H9 (cell line): ENCODE results near the gene MAGI3. TPM values are rescaled to one million over a fixed set of nuclear protein-coding genes. Genes with fewer than 3 reads are reported as not detected.

ENCODE experiments used
- DNase-seq: peaks from one replicate; pipeline ENCODE4 v3.0.0-alpha.2; 2017
- H2AFZ ChIP-seq: one replicate; pipeline ENCODE4 v1.6.1; 2013; ENCODE audit warnings: mild to moderate bottlenecking, low read length, control low read depth, moderate library complexity
- H2AK5ac ChIP-seq: 2 replicates; pipeline ENCODE4 v1.6.1; 2013; ENCODE audit warnings: low read length, control low read depth, mixed read lengths; ENCODE audit not compliant: insufficient read length
- H2BK120ac ChIP-seq: one replicate; pipeline ENCODE4 v1.6.1; 2013; ENCODE audit warnings: low read depth, mild to moderate bottlenecking, low read length, control low read depth, inconsistent platforms; ENCODE audit not compliant: poor library complexity, severe bottlenecking
- H2BK12ac ChIP-seq: 2 replicates; pipeline ENCODE4 v1.6.1; 2013; ENCODE audit warnings: low read length, control low read depth, mixed read lengths, low read depth; ENCODE audit not compliant: insufficient read length
- H2BK15ac ChIP-seq: 2 replicates; pipeline ENCODE4 v1.6.1; 2013; ENCODE audit warnings: low read depth, low read length, control low read depth
- H2BK20ac ChIP-seq: one replicate; pipeline ENCODE4 v1.6.1; 2013; ENCODE audit warnings: low read depth, mild to moderate bottlenecking, low read length, control low read depth, inconsistent platforms; ENCODE audit not compliant: poor library complexity, severe bottlenecking
- H2BK5ac ChIP-seq: 2 replicates; pipeline ENCODE4 v1.6.1; 2013; ENCODE audit warnings: low read length, control low read depth, mixed read lengths; ENCODE audit not compliant: insufficient read length
- H3K14ac ChIP-seq: 2 replicates; pipeline ENCODE4 v1.6.1; 2013; ENCODE audit warnings: low read length, control low read depth; ENCODE audit not compliant: insufficient read depth
- H3K18ac ChIP-seq: 2 replicates; pipeline ENCODE4 v1.6.1; 2013; ENCODE audit warnings: low read depth, mild to moderate bottlenecking, mixed read lengths, low read length, control low read depth; ENCODE audit not compliant: insufficient read length
- H3K23ac ChIP-seq: 2 replicates; pipeline ENCODE4 v1.6.1; 2013; ENCODE audit warnings: low read length, control low read depth, mixed read lengths, low read depth; ENCODE audit not compliant: insufficient read length
- H3K23me2 ChIP-seq: 2 replicates; pipeline ENCODE4 v1.6.1; 2013; ENCODE audit warnings: low read depth, mild to moderate bottlenecking, mixed read lengths, low read length, control low read depth; ENCODE audit not compliant: insufficient read length, poor library complexity, severe bottlenecking
- H3K27ac ChIP-seq: 2 replicates; pipeline ENCODE4 v1.5.1; 2013; ENCODE audit warnings: low read length, control low read depth, mixed read lengths, low read depth; ENCODE audit not compliant: insufficient read length
- H3K27me3 ChIP-seq: 2 replicates; pipeline ENCODE4 v1.6.1; 2013; ENCODE audit warnings: low read length, control low read depth, inconsistent platforms; ENCODE audit not compliant: insufficient read depth
- H3K4ac ChIP-seq: 2 replicates; pipeline ENCODE4 v1.6.1; 2013; ENCODE audit warnings: low read depth, mild to moderate bottlenecking, control low read depth, inconsistent platforms, low read length, moderate library complexity
- H3K4me1 ChIP-seq: 2 replicates; pipeline ENCODE4 v1.6.1; 2013; ENCODE audit warnings: low read length, control low read depth, inconsistent platforms; ENCODE audit not compliant: insufficient read depth
- H3K4me2 ChIP-seq: 2 replicates; pipeline ENCODE4 v1.6.1; 2013; ENCODE audit warnings: low read length, control low read depth, mixed read lengths; ENCODE audit not compliant: insufficient read length, insufficient read depth
- H3K56ac ChIP-seq: 2 replicates; pipeline ENCODE4 v1.6.1; 2013; ENCODE audit warnings: low read depth, mild to moderate bottlenecking, mixed read lengths, low read length, control low read depth; ENCODE audit not compliant: insufficient read length
- H3K79me1 ChIP-seq: 2 replicates; pipeline ENCODE4 v1.6.1; 2013; ENCODE audit warnings: low read depth, mild to moderate bottlenecking, moderate library complexity, low read length, control low read depth, inconsistent platforms; ENCODE audit not compliant: insufficient read depth, poor library complexity, severe bottlenecking
- H3K79me2 ChIP-seq: 2 replicates; pipeline ENCODE4 v1.6.1; 2013; ENCODE audit warnings: low read length, control low read depth, inconsistent platforms; ENCODE audit not compliant: insufficient read depth
- H3K9ac ChIP-seq: 2 replicates; pipeline ENCODE4 v1.6.1; 2013; ENCODE audit warnings: low read length, control low read depth, mixed read lengths; ENCODE audit not compliant: insufficient read length; ENCODE audit errors: extremely low read depth
- H3K9me3 ChIP-seq: one replicate; pipeline ENCODE4 v1.6.1; 2013; ENCODE audit warnings: low read depth, low read length, inconsistent platforms; ENCODE audit not compliant: control insufficient read depth
- H3T11ph ChIP-seq: one replicate; pipeline ENCODE4 v1.6.1; 2013; ENCODE audit warnings: mild to moderate bottlenecking, low read length, control low read depth, inconsistent platforms
- H4K20me1 ChIP-seq: one replicate; pipeline ENCODE4 v1.6.1; 2013; ENCODE audit not compliant: control insufficient read depth, insufficient read length, insufficient read depth
- H4K5ac ChIP-seq: 2 replicates; pipeline ENCODE4 v1.6.1; 2013; ENCODE audit warnings: low read depth, mild to moderate bottlenecking, mixed read lengths, low read length, control low read depth; ENCODE audit not compliant: insufficient read length
- H4K8ac ChIP-seq: replicated peaks from 2 replicates; pipeline ENCODE4 v1.6.1; 2013; ENCODE audit warnings: low read length, control low read depth, mixed read lengths, low read depth; ENCODE audit not compliant: insufficient read length
- H4K91ac ChIP-seq: 2 replicates; pipeline ENCODE4 v1.6.1; 2013; ENCODE audit warnings: low read depth, mild to moderate bottlenecking, moderate library complexity, mixed read lengths, low read length, control low read depth; ENCODE audit not compliant: insufficient read length
- H3K27ac Mint-ChIP-seq, 3 experiments: 2 replicates in 2 of 3; 3 replicates in 1 of 3; pipeline ENCODE4 v1.8.0; 2020 to 2021; ENCODE audit warnings: mixed read lengths in 3 of 3, mild to moderate bottlenecking in 1 of 3, moderate library complexity in 1 of 3
- H3K27me3 Mint-ChIP-seq: 2 replicates; pipeline ENCODE4 v1.8.0; 2021; ENCODE audit warnings: low read depth, mild to moderate bottlenecking, moderate library complexity, mixed read lengths
- H3K36me3 Mint-ChIP-seq, 3 experiments: 2 replicates in 2 of 3; 3 replicates in 1 of 3; pipeline ENCODE4 v1.8.0; 2020 to 2021; ENCODE audit warnings: low read depth in 3 of 3, mixed read lengths in 3 of 3; ENCODE audit not compliant: insufficient read depth in 1 of 3
- H3K4me1 Mint-ChIP-seq, 2 experiments: 2 replicates each; pipeline ENCODE4 v1.8.0; 2020; ENCODE audit warnings: mixed read lengths in 2 of 2
- H3K4me3 Mint-ChIP-seq, 2 experiments: 2 replicates in 1 of 2; 3 replicates in 1 of 2; pipeline ENCODE4 v1.8.0; 2020 to 2021; ENCODE audit warnings: mild to moderate bottlenecking in 2 of 2, mixed read lengths in 2 of 2, moderate library complexity in 1 of 2
- H3K9me3 Mint-ChIP-seq, 2 experiments: 2 replicates in 1 of 2; 3 replicates in 1 of 2; pipeline ENCODE4 v1.8.0; 2020; ENCODE audit warnings: mild to moderate bottlenecking in 2 of 2, mixed read lengths in 2 of 2, moderate library complexity in 1 of 2
- CTCF ChIP-seq: fragments of 200-600 bp; sonication (generic); conservative IDR thresholded peaks from 3 replicates; pipeline ENCODE4 v1.8.0; 2021; ENCODE audit warnings: antibody characterized with exemption, mild to moderate bottlenecking
- WGBS: extraction: QIAGEN DNeasy Blood & Tissue Kit; methylation state at CpG from one replicate; pipeline ENCODE4 v1.1.7; 2013; ENCODE audit warnings: missing lambda C conversion rate, low lambda C conversion rate, mixed read lengths; ENCODE audit not compliant: insufficient read length; ENCODE audit errors: extremely low coverage; 5-methylcytosine and 5-hydroxymethylcytosine counted together
- total RNA-seq: library from RNA; stranded (reverse); gene quantifications from 2 replicates; pipeline ENCODE4 v1.2.1, GENCODE V29; 2021

The MAGI3 gene
- total RNA-seq, 1 experiment from 2014 or later, result 8.2 TPM

GRCh38 chr1:113515498-113515897 is 125.2 kb downstream of the MAGI3 start:
- Histone ChIP-seq H3K27me3 (no peaks in the 10 kb centered on the region), H2AK5ac (no peak overlapping the region), H3K4ac (no peak overlapping the region), H3K23ac (no peak overlapping the region), H3K56ac (no peak overlapping the region), H3K4me2 (no peak overlapping the region), H3K23me2 (no peaks in the 10 kb centered on the region), H2BK12ac (no peak overlapping the region), H3K9me3 (no peaks in the 10 kb centered on the region), H4K5ac (no peak overlapping the region), H2AFZ (no peak overlapping the region), H2BK5ac (no peak overlapping the region), H2BK15ac (no peak overlapping the region), H3K14ac (no peak overlapping the region), H4K8ac (no peak overlapping the region), H3K79me2 (no peaks in the 10 kb centered on the region), H4K20me1 (no peaks in the 10 kb centered on the region), H3K4me1 (no peaks in the 10 kb centered on the region), H2BK120ac (no peak overlapping the region), H4K91ac (no peak overlapping the region), H2BK20ac (no peak overlapping the region), H3K18ac (no peak overlapping the region), H3K9ac (no peak overlapping the region), H3K79me1 (no peaks in the 10 kb centered on the region), H3T11ph (no peak overlapping the region), H3K27ac (no peak overlapping the region)
- no peak for DNase-seq
- no peaks in the 10 kb centered on the region for H3K4me1 Mint-ChIP-seq
- H3K27me3 Mint-ChIP-seq, result no peaks in the 10 kb centered on the region
- H3K36me3 Mint-ChIP-seq, result peaks cover 3 to 11% (median 6%) of the 10 kb centered on the region in 3 experiments; a peak in 5 of 7 replicates
- no CpG with 5 or more reads among the region's 1 CpG for WGBS
- no peak overlapping the region for H3K27ac Mint-ChIP-seq
- peaks cover 7 to 16% of the 10 kb centered on the region in 2 experiments; a peak in 4 of 5 replicates for H3K9me3 Mint-ChIP-seq
- no peak for TF ChIP-seq CTCF
- H3K4me3 Mint-ChIP-seq, result no peak overlapping the region
